ENCODE measurements around the gene CAPRIN2.

DNA sequence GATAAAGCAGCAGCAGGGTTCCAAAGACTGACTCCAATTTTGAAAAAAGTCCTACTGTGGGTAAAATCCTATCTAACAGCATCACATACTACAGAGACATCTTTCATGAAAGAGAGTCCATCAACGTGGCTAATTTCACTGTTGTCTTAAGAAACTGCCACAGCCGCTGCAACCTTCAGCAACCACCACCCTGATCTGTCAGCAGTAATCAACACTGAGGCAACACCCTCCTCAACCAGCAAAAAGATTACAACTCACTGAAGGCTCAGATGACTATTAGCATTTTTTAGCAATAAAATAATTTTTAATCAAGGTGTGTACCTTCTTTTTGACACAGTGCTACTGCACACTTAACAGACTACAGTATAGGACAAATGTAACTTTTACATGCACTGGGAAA, 6.6 kb downstream of the CAPRIN2 start:
- TF ChIP-seq POLR2A (IDR thresholded peaks at IDR 0.05; ENCODE audit: low read depth, low read length) (no peak), TAF1 (IDR thresholded peaks at IDR 0.05; ENCODE audit: borderline replicate concordance, low read depth, low read length) (no peak), POLR2AphosphoS5 (IDR thresholded peaks at IDR 0.05; ENCODE audit: low read depth, low read length) (no peak)

Data from GM12892 (cell line).